HepG2 (cell line): ENCODE results near the gene SCAF11. TPM values are rescaled to one million over a fixed set of nuclear protein-coding genes. Genes with fewer than 3 reads are reported as not detected.
A peak's percentile ranks its signal among the peaks of the same experiment; 100 is the strongest.
"Not testable (repeated sequence)": the region's sequence is repeated elsewhere in the genome, so short reads cannot be mapped to it uniquely, and the experiment has no call there.

Source experiments
- ATAC-seq: fragments of 200-7000 bp; cut with Tn5 transposase; 3 replicates; pipeline ENCODE4 v1.9.1; 2020; ENCODE audit warnings: mild to moderate bottlenecking, moderate library complexity
- BruUV-seq: library from RNA; stranded (reverse); fragments of 400-500 nt; replicated peaks from 2 replicates; lab custom pipeline; 2021; lab: Mats Ljungman, UMichigan
- CTCF ChIA-PET: fragments of 300-600 bp; formaldehyde crosslinking; extraction: SDS; loops from one replicate; lab custom pipeline; 2021; ENCODE audit warnings: low total read pairs, inconsistent platforms, low intra/inter-chr PET ratio; lab: Yijun Ruan, JAX
- POLR2A ChIA-PET: fragments of 350-600 bp; sonication (Branson Sonifier 250); formaldehyde crosslinking; loops from one replicate; lab custom pipeline; 2020; ENCODE audit warnings: antibody characterized with exemption, inconsistent platforms; lab: Yijun Ruan, JAX
- DNase-seq: peaks from one replicate; pipeline ENCODE4 v3.0.0-alpha.2; 2015; ENCODE audit warnings: low spot score
- FAIRE-seq: peaks from 3 replicates; lab custom pipeline; 2011; peaks lifted over from hg19 to GRCh38; lab: Jason Lieb, UNC
- H2AFZ ChIP-seq: one replicate; pipeline ENCODE4 v1.6.1; 2011; ENCODE audit warnings: low read length, inconsistent platforms
- H3K27ac ChIP-seq: fragments of 300-600 bp; 3 replicates; pipeline ENCODE4 v1.8.0; 2011; ENCODE audit warnings: mixed run types, mild to moderate bottlenecking, mixed read lengths, low read length, inconsistent platforms; ENCODE audit not compliant: insufficient read depth; ENCODE audit errors: extremely low read length
- H3K27me3 ChIP-seq, 2 experiments: fragments of 200-600 bp in 1 of 2; 2 replicates in 1 of 2; 3 replicates in 1 of 2; pipeline versions ENCODE4 v1.6.0 to v1.8.0; 2011; ENCODE audit warnings: low read length in 2 of 2, mild to moderate bottlenecking in 2 of 2, moderate library complexity in 2 of 2, inconsistent platforms in 1 of 2; ENCODE audit not compliant: insufficient read depth in 2 of 2, control insufficient read depth in 1 of 2
- H3K36me3 ChIP-seq, 2 experiments: fragments of 200-600 bp in 1 of 2; replicated peaks in 1 of 2; 2 replicates in 1 of 2; 3 replicates in 1 of 2; pipeline versions ENCODE4 v1.5.1 to v1.8.0; 2011; ENCODE audit warnings: low read length in 2 of 2, inconsistent platforms in 1 of 2; ENCODE audit not compliant: insufficient read depth in 2 of 2, control insufficient read depth in 1 of 2
- H3K4me1 ChIP-seq: 2 replicates; pipeline ENCODE4 v1.5.1; 2012; ENCODE audit warnings: low read length, inconsistent platforms; ENCODE audit not compliant: insufficient read depth
- H3K4me2 ChIP-seq: 2 replicates; pipeline ENCODE4 v1.6.0; 2011; ENCODE audit warnings: low read depth, low read length, inconsistent platforms
- H3K4me3 ChIP-seq, 3 experiments: fragments of 200-600 bp in 1 of 3; sonication (generic), shearing (Covaris generic) in 1 of 3; replicated peaks in 1 of 3; 2 replicates each; pipeline ENCODE4 v1.5.1; 2011 to 2016; ENCODE audit warnings: low read length in 3 of 3, inconsistent platforms in 2 of 3, low read depth in 2 of 3, mild to moderate bottlenecking in 2 of 3, control low read depth in 1 of 3, mixed read lengths in 1 of 3; ENCODE audit not compliant: insufficient read depth in 1 of 3
- H3K79me2 ChIP-seq: one replicate; pipeline ENCODE4 v1.6.1; 2011; ENCODE audit warnings: low read length, inconsistent platforms; ENCODE audit not compliant: insufficient read depth
- H3K9ac ChIP-seq: 2 replicates; pipeline ENCODE4 v1.6.0; 2011; ENCODE audit warnings: mild to moderate bottlenecking, low read depth, low read length, inconsistent platforms; ENCODE audit not compliant: insufficient read depth
- H3K9me3 ChIP-seq: 2 replicates; pipeline ENCODE4 v1.5.1; 2012; ENCODE audit warnings: mild to moderate bottlenecking, low read length
- H4K20me1 ChIP-seq: 2 replicates; pipeline ENCODE4 v1.6.0; 2011; ENCODE audit warnings: inconsistent platforms, mild to moderate bottlenecking, low read length, moderate library complexity; ENCODE audit not compliant: insufficient read depth
- CHD4 ChIP-seq: fragments of 200-600 bp; sonication (generic); IDR thresholded peaks from 2 replicates; pipeline ENCODE4 v1.7.0; 2017; ENCODE audit warnings: mild to moderate bottlenecking, low read length, borderline replicate concordance
- GABPA ChIP-seq, 2 experiments: IDR thresholded peaks; 2 replicates each; pipeline ENCODE4 v1.6.1; 2011 to 2016; ENCODE audit warnings: low read depth in 2 of 2, low read length in 1 of 2, missing biosample characterization in 1 of 2, missing genetic modification characterization in 1 of 2
- ZNF337 ChIP-seq: sonication (generic); formaldehyde crosslinking; IDR thresholded peaks from 2 replicates; pipeline ENCODE4 v1.5.1; 2020; ENCODE audit warnings: missing genetic modification reagents, low read depth, mild to moderate bottlenecking, borderline replicate concordance
- ZNF547 ChIP-seq: sonication (generic); formaldehyde crosslinking; IDR thresholded peaks from 2 replicates; pipeline ENCODE4 v1.5.1; 2020; ENCODE audit warnings: mild to moderate bottlenecking, missing genetic modification reagents
- ZNF607 ChIP-seq: sonication (generic); formaldehyde crosslinking; IDR thresholded peaks from 2 replicates; pipeline ENCODE4 v1.5.1; 2020; ENCODE audit warnings: missing genetic modification reagents, mild to moderate bottlenecking, borderline replicate concordance
- ZNF773 ChIP-seq: sonication (generic); formaldehyde crosslinking; IDR thresholded peaks from 2 replicates; pipeline ENCODE4 v1.4.0; 2020; ENCODE audit warnings: missing genetic modification reagents, borderline replicate concordance
- ZNF792 ChIP-seq: IDR thresholded peaks from 2 replicates; pipeline ENCODE4 v1.6.1; 2016
- WGBS: methylation state at CpG from one replicate; pipeline ENCODE4 v1.1.6; 2017; ENCODE audit warnings: low lambda C conversion rate; 5-methylcytosine and 5-hydroxymethylcytosine counted together
- in situ Hi-C: cut with HindIII; loops from 2 replicates; pipeline ENCODE4 v1.10.0; 2017; ENCODE audit warnings: low pct_unique_long_range_greater_than_20kb; ENCODE audit not compliant: extremely low pct_ligation_motif_present
- intact Hi-C: fragments of 100-400 bp; cut with micrococcal nuclease; formaldehyde crosslinking; loops from one replicate; pipeline ENCODE4 v1.10.0; 2022; ENCODE audit not compliant: unreplicated experiment
- polyA plus RNA-seq, 8 experiments: library from polyadenylated mRNA; depleted of rRNA in 3 of 8; stranded (reverse) in 7 of 8; unstranded in 1 of 8; fragments of >200 nt; fragmentation: Illumina TruSeq in 4 of 8; extraction: Trizol in 4 of 8; gene quantifications; 2 replicates each; pipeline versions ENCODE4 v1.2.1 to v1.2.3, GENCODE V29; 2011 to 2016; ENCODE audit warnings: low read depth in 4 of 8, missing spikeins in 1 of 8, mixed read lengths in 1 of 8; ENCODE audit not compliant: insufficient read depth in 1 of 8
- total RNA-seq, 5 experiments: library from RNA; depleted of rRNA; stranded (reverse); fragments of >200 nt; fragmentation: Illumina TruSeq; extraction: Trizol; gene quantifications; 2 replicates each; pipeline ENCODE4 v1.2.3, GENCODE V29; 2016; ENCODE audit warnings: low read depth in 1 of 5

SCAF11 gene
- total and polyA plus RNA-seq, 2 of the 13 experiments (the other 11 are each of a cell fraction or from before 2014, with no cell fraction given): 26.9 to 38.3 TPM

GRCh38 chr12:45990468-45991283 is at the start of gene SCAF11 (continued):
- TF ChIP-seq ZNF607: peak; percentile 96
- peak; percentile 71; the same call in 1 of the 2 replicates for TF ChIP-seq ZNF792 (CRISPR knock-in tag)
- TF ChIP-seq ZNF773 (CRISPR knock-in tag): 0 out of 2 replicates have a peak, but pooled peaks have one; percentile 48
- TF ChIP-seq ZNF547 (CRISPR knock-in tag): peak; percentile 72; the same call in 1 of the 2 replicates
- TF ChIP-seq CHD4: no peak
- no peak for TF ChIP-seq ZNF337 (CRISPR knock-in tag)
- no peak for TF ChIP-seq GABPA (IDR thresholded peaks at IDR 0.05; ENCODE audit: low read depth, low read length)
- peak; percentile 74 for TF ChIP-seq GABPA (CRISPR knock-in tag; IDR thresholded peaks at IDR 0.05; ENCODE audit: low read depth)

- intact Hi-C loops, H2AFZ ChIP-seq, in situ Hi-C loops, H3K4me3 ChIP-seq, H4K20me1 ChIP-seq, H3K4me2 ChIP-seq, H3K4me1 ChIP-seq, CTCF ChIA-PET, POLR2A ChIA-PET, H3K27ac ChIP-seq, H3K27me3 ChIP-seq, FAIRE-seq, BruUV-seq, ATAC-seq, H3K9me3 ChIP-seq, H3K36me3 ChIP-seq, H3K9ac ChIP-seq, H3K79me2 ChIP-seq, DNase-seq: not testable (repeated sequence)
- 0% methylated on average over 2 of the region's 4 CpGs for WGBS
These were observed 46.7 kb upstream of the SCAF11 start for GRCh38 chr12:46037066-46037465.
